CD4-positive, alpha-beta memory T cell (primary cell): ENCODE results near the gene ACAN. TPM values are rescaled to one million over a fixed set of nuclear protein-coding genes. Genes with fewer than 3 reads are reported as not detected.

ENCODE experiments used
- CTCF ChIA-PET: fragments of 350-600 bp; sonication (Branson Sonifier 250); formaldehyde crosslinking; loops from one replicate; lab custom pipeline; 2021; ENCODE audit warnings: inconsistent platforms; ENCODE audit not compliant: partially characterized antibody; lab: Charles Lee
- POLR2A ChIA-PET: fragments of 350-600 bp; sonication (Branson Sonifier 250); formaldehyde crosslinking; loops from one replicate; lab custom pipeline; 2021; ENCODE audit not compliant: partially characterized antibody; lab: Charles Lee
- DNase-seq, 5 donors: peaks; one replicate each; pipeline versions ENCODE4 v3.0.0 to v3.0.0-alpha.2; 2020 to 2022; ENCODE audit warnings: mixed read lengths in 1 of 5
- H3K27ac ChIP-seq: one replicate; pipeline ENCODE4 v1.7.0; 2013; ENCODE audit warnings: low read depth, low read length
- H3K27me3 ChIP-seq: 2 replicates; pipeline ENCODE4 v1.7.0; 2013; ENCODE audit warnings: mild to moderate bottlenecking, low read length, moderate library complexity; ENCODE audit not compliant: insufficient read depth
- H3K36me3 ChIP-seq: 2 replicates; pipeline ENCODE4 v1.7.0; 2013; ENCODE audit warnings: mild to moderate bottlenecking, low read length, moderate library complexity; ENCODE audit not compliant: insufficient read depth
- H3K4me1 ChIP-seq: 2 replicates; pipeline ENCODE4 v1.7.0; 2013; ENCODE audit warnings: mild to moderate bottlenecking, low read length, moderate library complexity; ENCODE audit not compliant: insufficient read depth
- H3K4me3 ChIP-seq, 2 donors: one replicate each; pipeline ENCODE4 v1.7.0; 2013; ENCODE audit warnings: low read length in 2 of 2, mild to moderate bottlenecking in 1 of 2
- H3K9me3 ChIP-seq, 2 donors: one replicate each; pipeline ENCODE4 v1.7.0; 2013; ENCODE audit warnings: low read length in 2 of 2, control low read depth in 1 of 2; ENCODE audit not compliant: control insufficient read depth in 1 of 2
- H3K27ac Mint-ChIP-seq, 7 donors: one replicate each; pipeline ENCODE4 v1.8.0; 2020 to 2021; ENCODE audit warnings: mixed read lengths in 7 of 7, mild to moderate bottlenecking in 6 of 7, inconsistent platforms in 3 of 7, moderate library complexity in 3 of 7
- H3K27me3 Mint-ChIP-seq, 2 donors: one replicate each; pipeline ENCODE4 v1.8.0; 2020 to 2021; ENCODE audit warnings: mixed read lengths in 2 of 2
- H3K36me3 Mint-ChIP-seq, 2 donors: one replicate each; pipeline ENCODE4 v1.8.0; 2020 to 2021; ENCODE audit warnings: mixed read lengths in 2 of 2, inconsistent platforms in 1 of 2, mild to moderate bottlenecking in 1 of 2
- H3K4me1 Mint-ChIP-seq, 4 donors: one replicate each; pipeline ENCODE4 v1.8.0; 2020 to 2021; ENCODE audit warnings: mixed read lengths in 4 of 4, mild to moderate bottlenecking in 1 of 4
- H3K4me3 Mint-ChIP-seq, 8 donors: one replicate each; pipeline ENCODE4 v1.8.0; 2020 to 2021; ENCODE audit warnings: mixed read lengths in 8 of 8, mild to moderate bottlenecking in 7 of 8, moderate library complexity in 6 of 8, inconsistent platforms in 3 of 8
- H3K9me3 Mint-ChIP-seq, 8 donors: one replicate each; pipeline ENCODE4 v1.8.0; 2020 to 2021; ENCODE audit warnings: mixed read lengths in 8 of 8, mild to moderate bottlenecking in 5 of 8, inconsistent platforms in 3 of 8, moderate library complexity in 1 of 8
- intact Hi-C: fragments of 100-400 bp; cut with micrococcal nuclease; formaldehyde crosslinking; loops from one replicate; pipeline ENCODE4 v1.15.1; 2023
- polyA plus RNA-seq, 2 donors: library from polyadenylated mRNA; unstranded; fragments of 300-500 nt; fragmentation: Illumina TruSeq; gene quantifications; one replicate each; pipeline ENCODE4 v1.2.3, GENCODE V29; 2021
- total RNA-seq, 2 experiments: library from RNA; stranded (reverse); gene quantifications; one replicate each; pipeline ENCODE4 v1.2.3, GENCODE V29; 2021

ACAN gene
- total and polyA plus RNA-seq, 4 experiments from 2014 or later = 0.02 TPM; not detected in 3

DNA sequence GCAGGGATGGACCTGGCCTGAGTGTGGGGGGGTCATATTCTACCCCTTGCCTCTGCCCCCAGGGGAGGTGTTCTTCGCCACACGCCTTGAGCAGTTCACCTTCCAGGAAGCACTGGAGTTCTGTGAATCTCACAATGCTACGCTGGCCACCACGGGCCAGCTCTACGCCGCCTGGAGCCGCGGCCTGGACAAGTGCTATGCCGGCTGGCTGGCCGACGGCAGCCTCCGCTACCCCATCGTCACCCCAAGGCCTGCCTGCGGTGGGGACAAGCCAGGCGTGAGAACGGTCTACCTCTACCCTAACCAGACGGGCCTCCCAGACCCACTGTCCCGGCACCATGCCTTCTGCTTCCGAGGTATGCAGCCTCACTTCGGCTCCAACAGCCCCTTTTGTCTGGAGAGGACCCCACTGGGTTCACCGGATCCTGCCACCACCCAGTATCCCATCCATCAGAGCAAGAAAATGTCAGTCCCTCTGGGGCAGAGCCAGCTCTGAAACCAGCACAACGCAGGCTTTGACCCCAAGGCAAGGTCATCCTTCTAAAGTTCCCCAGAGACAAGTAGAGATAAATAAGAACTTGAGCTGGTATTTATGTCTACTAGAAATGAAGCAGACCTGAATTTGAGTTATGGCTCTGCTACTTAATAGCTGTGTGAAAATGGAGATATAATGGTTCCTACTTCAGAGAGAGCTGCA is 46.3 kb downstream of the ACAN start:
- no peaks in the 10 kb centered on the region for H3K27me3 ChIP-seq
- CTCF ChIA-PET = no interaction called here
- H3K4me1 Mint-ChIP-seq = no peaks in the 10 kb centered on the region
- peaks cover 3 to 9% of the 10 kb centered on the region in 2 donors for H3K36me3 Mint-ChIP-seq
- H3K4me3 Mint-ChIP-seq = no peak overlapping the region
- DNase-seq = no peak
- intact Hi-C loops = no loop called here
- no peak overlapping the region for H3K4me3 ChIP-seq
- peaks cover 5 to 7% of the 10 kb centered on the region in 2 donors for H3K27me3 Mint-ChIP-seq
- H3K27ac Mint-ChIP-seq = no peak overlapping the region
- H3K27ac ChIP-seq = no peak overlapping the region
- no peaks in the 10 kb centered on the region for H3K4me1 ChIP-seq
- peaks cover 0 to 5% of the 10 kb centered on the region in 2 donors for H3K9me3 ChIP-seq
- POLR2A ChIA-PET = no interaction called here
- peaks cover 0 to 17% (median 11%) of the 10 kb centered on the region in 8 donors for H3K9me3 Mint-ChIP-seq
- no peaks in the 10 kb centered on the region for H3K36me3 ChIP-seq

DNA sequence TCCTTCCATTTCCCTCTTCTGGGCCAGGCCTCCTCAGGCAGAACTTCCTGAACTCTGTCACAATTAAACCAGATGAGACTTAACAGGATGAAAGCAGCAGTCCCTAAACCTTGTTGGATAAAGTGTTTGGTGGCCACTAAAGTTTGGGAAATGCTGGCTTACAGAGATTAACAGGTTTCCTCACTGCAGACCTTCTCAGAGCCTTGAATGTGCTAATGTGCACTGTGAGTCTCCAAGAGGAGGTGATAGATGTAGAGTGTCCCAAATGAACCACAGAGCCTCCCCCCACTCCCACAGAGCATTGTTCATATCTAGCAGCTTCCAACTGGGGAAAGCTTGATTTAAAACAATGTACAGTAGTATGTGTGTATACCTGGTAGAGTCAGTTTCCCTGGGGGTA is 49.2 kb downstream of the ACAN start:
- intact Hi-C loops = no loop called here
- Histone ChIP-seq H3K9me3 (peaks cover 0 to 5% of the 10 kb centered on the region in 2 donors), H3K4me3 (no peak overlapping the region), H3K36me3 (no peaks in the 10 kb centered on the region), H3K27me3 (no peaks in the 10 kb centered on the region), H3K27ac (no peak overlapping the region), H3K4me1 (no peaks in the 10 kb centered on the region)
- Mint-ChIP-seq H3K4me3 (no peak overlapping the region), H3K27ac (no peak overlapping the region), H3K36me3 (peaks cover 4 to 9% of the 10 kb centered on the region in 2 donors), H3K4me1 (no peaks in the 10 kb centered on the region), H3K9me3 (peaks cover 0 to 22% (median 15%) of the 10 kb centered on the region in 8 donors), H3K27me3 (peaks cover 4 to 6% of the 10 kb centered on the region in 2 donors)
- no peak for DNase-seq
- ChIA-PET POLR2A (no interaction called here), CTCF (no interaction called here)

- H3K36me3 Mint-ChIP-seq = peaks cover 1 to 12% of the 10 kb centered on the region in 2 donors
- H3K36me3 ChIP-seq = no peaks in the 10 kb centered on the region
- peaks cover 0 to 11% (median 8%) of the 10 kb centered on the region in 8 donors for H3K9me3 Mint-ChIP-seq
- no peaks in the 10 kb centered on the region for H3K27me3 ChIP-seq
- CTCF ChIA-PET = no interaction called here
- no peaks in the 10 kb centered on the region for H3K27me3 Mint-ChIP-seq
- peaks cover 0 to 5% of the 10 kb centered on the region in 2 donors for H3K9me3 ChIP-seq
- H3K4me1 Mint-ChIP-seq = no peaks in the 10 kb centered on the region
- POLR2A ChIA-PET = no interaction called here
- H3K4me3 Mint-ChIP-seq = no peak overlapping the region
- DNase-seq = no peak
- peak overlapping the region in 1 of 7 donors; percentile 10 for H3K27ac Mint-ChIP-seq
- no peak overlapping the region for H3K4me3 ChIP-seq
- no peak overlapping the region for H3K27ac ChIP-seq
- no peaks in the 10 kb centered on the region for H3K4me1 ChIP-seq
- intact Hi-C loops = no loop called here
These were observed 55.7 kb downstream of the ACAN start for GRCh38 chr15:88858934-88859333.

- H3K4me3 ChIP-seq = no peak overlapping the region
- no peak for DNase-seq
- no peaks in the 10 kb centered on the region for H3K4me1 ChIP-seq
- H3K36me3 Mint-ChIP-seq = peaks cover under 1 to 12% of the 10 kb centered on the region in 2 donors
- H3K27ac ChIP-seq = no peak overlapping the region
- no peak overlapping the region for H3K27ac Mint-ChIP-seq
- no peak overlapping the region for H3K4me3 Mint-ChIP-seq
- H3K9me3 ChIP-seq = no peaks in the 10 kb centered on the region
- H3K27me3 Mint-ChIP-seq = no peaks in the 10 kb centered on the region
- no peaks in the 10 kb centered on the region for H3K4me1 Mint-ChIP-seq
- H3K9me3 Mint-ChIP-seq = peaks cover 0 to 5% (median 3%) of the 10 kb centered on the region in 8 donors
- intact Hi-C loops = no loop called here
- no peaks in the 10 kb centered on the region for H3K36me3 ChIP-seq
- no peaks in the 10 kb centered on the region for H3K27me3 ChIP-seq
- POLR2A ChIA-PET = no interaction called here
- CTCF ChIA-PET = no interaction called here
These were observed 56.3 kb downstream of the ACAN start for GRCh38 chr15:88859550-88859949.

DNA sequence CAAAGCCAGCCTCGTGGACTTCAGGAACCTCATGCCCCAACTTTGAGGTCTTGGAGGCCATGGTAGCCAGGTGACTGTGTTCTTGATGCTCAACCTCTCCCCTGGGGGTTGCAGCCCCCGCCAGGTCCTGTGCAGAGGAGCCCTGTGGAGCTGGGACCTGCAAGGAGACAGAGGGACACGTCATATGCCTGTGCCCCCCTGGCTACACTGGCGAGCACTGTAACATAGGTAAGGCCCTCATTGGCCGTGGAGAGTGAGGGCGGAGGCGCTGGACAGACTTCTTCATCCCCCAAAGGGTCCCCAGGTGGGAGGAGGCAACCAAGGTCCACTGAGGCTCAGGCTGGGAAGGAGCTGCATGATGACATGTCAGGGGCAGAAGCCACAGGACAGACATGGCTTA is 57.0 kb downstream of the ACAN start:
- H3K27ac ChIP-seq = no peak overlapping the region
- ChIA-PET CTCF (no interaction called here), POLR2A (no interaction called here)
- no peaks in the 10 kb centered on the region for H3K9me3 ChIP-seq
- no peak overlapping the region for H3K27ac Mint-ChIP-seq
- intact Hi-C loops = no loop called here
- H3K27me3 Mint-ChIP-seq = no peaks in the 10 kb centered on the region
- no peaks in the 10 kb centered on the region for H3K4me1 ChIP-seq
- peaks cover 0 to 12% of the 10 kb centered on the region in 2 donors for H3K36me3 Mint-ChIP-seq
- no peaks in the 10 kb centered on the region for H3K36me3 ChIP-seq
- no peak overlapping the region for H3K4me3 ChIP-seq
- no peak overlapping the region for H3K4me3 Mint-ChIP-seq
- H3K27me3 ChIP-seq = no peaks in the 10 kb centered on the region
- peaks cover 0 to under 1% (median 0%) of the 10 kb centered on the region in 4 donors for H3K4me1 Mint-ChIP-seq
- DNase-seq = no peak
- no peaks in the 10 kb centered on the region for H3K9me3 Mint-ChIP-seq

GRCh38 chr15:88863412-88863811 is 60.2 kb downstream of the ACAN start:
- no peak for DNase-seq
- intact Hi-C loops = no loop called here
- H3K4me1 ChIP-seq = no peaks in the 10 kb centered on the region
- H3K36me3 ChIP-seq = no peaks in the 10 kb centered on the region
- no peaks in the 10 kb centered on the region for H3K9me3 ChIP-seq
- ChIA-PET POLR2A (no interaction called here), CTCF (no interaction called here)
- no peak overlapping the region for H3K27ac Mint-ChIP-seq
- peaks cover 0 to 17% of the 10 kb centered on the region in 2 donors for H3K36me3 Mint-ChIP-seq
- H3K27me3 Mint-ChIP-seq = no peaks in the 10 kb centered on the region
- H3K27me3 ChIP-seq = no peaks in the 10 kb centered on the region
- no peak overlapping the region for H3K27ac ChIP-seq
- no peak overlapping the region for H3K4me3 Mint-ChIP-seq
- peaks cover 0 to 2% (median under 1%) of the 10 kb centered on the region in 4 donors for H3K4me1 Mint-ChIP-seq
- H3K9me3 Mint-ChIP-seq = no peaks in the 10 kb centered on the region
- no peak overlapping the region for H3K4me3 ChIP-seq

DNA sequence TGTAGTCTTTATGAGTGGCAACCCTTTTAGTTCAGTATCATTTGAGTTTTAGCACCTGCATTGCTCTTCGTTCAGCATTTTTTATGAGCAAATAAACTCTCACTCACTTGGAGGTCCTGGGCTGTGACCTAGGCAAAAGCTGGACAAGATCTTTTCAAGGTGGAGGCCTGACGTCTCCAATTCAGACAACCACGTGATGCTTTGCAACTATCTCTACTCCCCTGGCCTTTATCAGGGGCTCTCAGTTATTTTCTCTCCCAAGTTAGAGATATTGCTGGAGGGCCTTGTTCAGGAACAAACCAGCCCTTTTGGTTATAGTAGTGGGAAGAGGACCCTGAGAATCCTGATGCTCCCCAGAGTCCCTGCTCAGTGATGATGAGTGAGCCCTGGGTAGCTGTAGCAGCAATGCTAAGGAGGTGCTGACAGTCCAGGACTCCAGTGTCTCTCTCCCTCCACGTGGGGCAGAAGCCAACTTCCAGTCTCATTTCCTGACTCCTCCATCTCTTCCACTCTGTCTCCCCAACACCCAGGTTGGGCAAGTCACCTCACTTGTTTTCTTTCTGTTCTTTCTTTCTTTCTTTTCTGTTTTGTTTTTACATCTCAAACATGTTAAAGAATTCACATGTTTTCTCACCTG is 61.7 kb downstream of the ACAN start:
- Mint-ChIP-seq H3K36me3 (peaks cover 0 to 11% of the 10 kb centered on the region in 2 donors), H3K9me3 (peaks cover 0 to 2% (median 0%) of the 10 kb centered on the region in 8 donors), H3K27ac (peak overlapping the region in 4 of 7 donors; percentile 48 to 88 (median 69)), H3K4me1 (peaks cover 0 to 2% (median under 1%) of the 10 kb centered on the region in 4 donors), H3K27me3 (no peaks in the 10 kb centered on the region), H3K4me3 (no peak overlapping the region)
- H3K4me3 ChIP-seq = no peak overlapping the region
- ChIA-PET CTCF (no interaction called here), POLR2A (no interaction called here)
- no peaks in the 10 kb centered on the region for H3K4me1 ChIP-seq
- H3K36me3 ChIP-seq = no peaks in the 10 kb centered on the region
- H3K9me3 ChIP-seq = no peaks in the 10 kb centered on the region
- intact Hi-C loops = no loop called here
- H3K27me3 ChIP-seq = no peaks in the 10 kb centered on the region
- DNase-seq = no peak
- H3K27ac ChIP-seq = no peak overlapping the region
